Body of pancreas (tissue), 4 donors: ENCODE data around the gene SLC27A6. TPM values are rescaled to one million over a fixed set of nuclear protein-coding genes. Genes with fewer than 3 reads are reported as not detected.
"Not testable (repeated sequence)": the region's sequence is repeated elsewhere in the genome, so short reads cannot be mapped to it uniquely, and the experiment has no call there.

ENCODE experiments used
- ATAC-seq: fragments of 150-250 bp; one replicate; pipeline ENCODE4 v1.9.1; 2016
- DNase-seq, 4 donors: peaks; one replicate each; pipeline ENCODE4 v3.0.0-alpha.2; 2019
- H3K27ac ChIP-seq, 4 donors: fragments of 200-600 bp; sonication (generic); 1 replicate in 3 of 4; 2 replicates in 1 of 4; pipeline versions ENCODE4 v1.5.1 to v1.6.1; 2016 to 2019; ENCODE audit warnings: mild to moderate bottlenecking in 1 of 4, mixed read lengths in 1 of 4, moderate library complexity in 1 of 4
- H3K27me3 ChIP-seq, 2 donors: fragments of 200-600 bp; sonication (generic); one replicate each; pipeline ENCODE4 v1.6.0; 2016; ENCODE audit warnings: mild to moderate bottlenecking in 1 of 2
- H3K36me3 ChIP-seq, 2 donors: fragments of 200-600 bp; sonication (generic); replicated peaks in 1 of 2; 2 replicates each; pipeline ENCODE4 v1.5.1; 2016; ENCODE audit warnings: low read depth in 2 of 2; ENCODE audit not compliant: insufficient read depth in 1 of 2
- H3K4me1 ChIP-seq: fragments of 200-600 bp; sonication (generic); one replicate; pipeline ENCODE4 v1.6.0; 2016
- H3K4me3 ChIP-seq, 2 donors: fragments of 200-600 bp; sonication (generic); 1 replicate in 1 of 2; 2 replicates in 1 of 2; pipeline ENCODE4 v1.5.1; 2016 to 2019
- H3K9me3 ChIP-seq, 3 donors: fragments of 200-600 bp; sonication (generic); 1 replicate in 2 of 3; 2 replicates in 1 of 3; pipeline ENCODE4 v1.5.1; 2016
- POLR2A ChIP-seq, 3 donors: fragments of 450-650 bp; IDR thresholded peaks; one replicate each; pipeline ENCODE4 v1.6.1; 2016; ENCODE audit warnings: antibody characterized with exemption in 3 of 3, mild to moderate bottlenecking in 2 of 3
- WGBS, 2 donors: methylation state at CpG; one replicate each; pipeline ENCODE4 v1.1.5; 2017; 5-methylcytosine and 5-hydroxymethylcytosine counted together
- intact Hi-C: fragments of 100-400 bp; cut with DNase I; formaldehyde crosslinking; loops from one replicate; pipeline ENCODE4 v1.15.1; 2023
- total RNA-seq, 2 donors: library from RNA; depleted of rRNA; stranded (reverse); fragments of >200 nt; gene quantifications; one replicate each; pipeline ENCODE4 v1.1.0, GENCODE V29; 2016
- TF ChIP-seq, protein P1 (sequence below), 7 experiments: fragments of 450-650 bp in 4 of 7; fragments of 200-600 bp in 3 of 7; sonication (generic) in 3 of 7; IDR thresholded peaks; one replicate each; pipeline ENCODE4 v1.5.1; 2016 to 2019; ENCODE audit warnings: antibody characterized with exemption in 7 of 7

SLC27A6 gene
- total RNA-seq, 2 donors from 2014 or later, result 0.99 to 1.3 TPM

GRCh38 chr5:128925973-128926372, 39.3 kb upstream of the SLC27A6 start:
- Histone ChIP-seq H3K4me3 (no peak overlapping the region), H3K36me3 (no peaks in the 10 kb centered on the region), H3K4me1 (no peaks in the 10 kb centered on the region), H3K9me3 (no peaks in the 10 kb centered on the region), H3K27me3 (no peaks in the 10 kb centered on the region), H3K27ac (no peak overlapping the region)
- no peak for TF ChIP-seq POLR2A (IDR thresholded peaks at IDR 0.05)
- TF ChIP-seq, protein P1, sequence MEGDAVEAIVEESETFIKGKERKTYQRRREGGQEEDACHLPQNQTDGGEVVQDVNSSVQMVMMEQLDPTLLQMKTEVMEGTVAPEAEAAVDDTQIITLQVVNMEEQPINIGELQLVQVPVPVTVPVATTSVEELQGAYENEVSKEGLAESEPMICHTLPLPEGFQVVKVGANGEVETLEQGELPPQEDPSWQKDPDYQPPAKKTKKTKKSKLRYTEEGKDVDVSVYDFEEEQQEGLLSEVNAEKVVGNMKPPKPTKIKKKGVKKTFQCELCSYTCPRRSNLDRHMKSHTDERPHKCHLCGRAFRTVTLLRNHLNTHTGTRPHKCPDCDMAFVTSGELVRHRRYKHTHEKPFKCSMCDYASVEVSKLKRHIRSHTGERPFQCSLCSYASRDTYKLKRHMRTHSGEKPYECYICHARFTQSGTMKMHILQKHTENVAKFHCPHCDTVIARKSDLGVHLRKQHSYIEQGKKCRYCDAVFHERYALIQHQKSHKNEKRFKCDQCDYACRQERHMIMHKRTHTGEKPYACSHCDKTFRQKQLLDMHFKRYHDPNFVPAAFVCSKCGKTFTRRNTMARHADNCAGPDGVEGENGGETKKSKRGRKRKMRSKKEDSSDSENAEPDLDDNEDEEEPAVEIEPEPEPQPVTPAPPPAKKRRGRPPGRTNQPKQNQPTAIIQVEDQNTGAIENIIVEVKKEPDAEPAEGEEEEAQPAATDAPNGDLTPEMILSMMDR (IDR thresholded peaks at IDR 0.05), result no peak
- intact Hi-C loops, result no loop called here
- ATAC-seq (no peak), DNase-seq (no peak)
- 63 to 68% methylated on average over 4 of the region's 4 CpGs for WGBS, 2 donors

GRCh38 chr5:128927644-128928043, 37.6 kb upstream of the SLC27A6 start:
- TF ChIP-seq POLR2A (IDR thresholded peaks at IDR 0.05), result no peak
- TF ChIP-seq, protein P1 (IDR thresholded peaks at IDR 0.05), result no peak
- Histone ChIP-seq H3K27ac (no peak overlapping the region), H3K36me3 (no peaks in the 10 kb centered on the region), H3K4me1 (no peaks in the 10 kb centered on the region), H3K9me3 (no peaks in the 10 kb centered on the region), H3K27me3 (no peaks in the 10 kb centered on the region), H3K4me3 (no peak overlapping the region)
- intact Hi-C loops, result no loop called here
- ATAC-seq (no peak), DNase-seq (no peak)
- 36 to 42% methylated on average over 3 of the region's 3 CpGs for WGBS, 2 donors

- H3K4me1 ChIP-seq, H3K4me3 ChIP-seq, H3K27ac ChIP-seq, ATAC-seq, H3K36me3 ChIP-seq, H3K27me3 ChIP-seq, H3K9me3 ChIP-seq, DNase-seq, intact Hi-C loops: not testable (repeated sequence)
- 71 to 83% methylated on average over 4 of the region's 4 CpGs for WGBS, 2 donors
Measured at GRCh38 chr5:128932232-128932631, 33.1 kb upstream of the SLC27A6 start.

DNA sequence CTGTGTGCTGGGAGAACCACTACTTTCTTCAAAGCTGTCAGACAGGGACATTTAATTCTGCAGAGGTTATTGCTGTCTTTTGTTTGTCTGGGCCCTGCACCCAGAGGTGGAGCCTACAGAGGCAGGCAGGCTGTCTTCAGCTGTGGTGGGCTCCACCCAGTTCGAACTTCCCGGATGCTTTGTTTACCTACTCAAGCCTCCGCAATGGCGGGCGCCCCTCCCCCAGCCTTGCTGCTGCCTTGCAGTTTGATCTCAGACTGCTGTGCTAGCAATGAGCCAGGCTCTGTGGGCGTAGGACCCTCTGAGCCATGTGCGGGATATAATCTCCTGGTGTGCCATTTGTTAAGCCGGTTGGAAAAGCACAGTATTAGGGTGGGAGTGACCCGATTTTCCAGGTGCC, 22.2 kb upstream of the SLC27A6 start:
- H3K4me3 ChIP-seq, ATAC-seq, intact Hi-C loops, H3K4me1 ChIP-seq, H3K27ac ChIP-seq, H3K36me3 ChIP-seq, DNase-seq, H3K9me3 ChIP-seq, H3K27me3 ChIP-seq: not testable (repeated sequence)
- 82% methylated on average over 6 to 8 of the region's 9 CpGs for WGBS, 2 donors

GRCh38 chr5:128949847-128950546, 15.3 kb upstream of the SLC27A6 start:
- no peak for TF ChIP-seq POLR2A (IDR thresholded peaks at IDR 0.05)
- TF ChIP-seq, protein P1 (IDR thresholded peaks at IDR 0.05), result no peak
- no peaks in the 10 kb centered on the region for H3K27me3 ChIP-seq
- no peak overlapping the region for H3K4me3 ChIP-seq
- intact Hi-C loops, result no loop called here
- 36 to 52% methylated on average over 3 of the region's 3 CpGs for WGBS, 2 donors
- H3K36me3 ChIP-seq, result no peaks in the 10 kb centered on the region
- H3K4me1 ChIP-seq, result no peaks in the 10 kb centered on the region
- no peak for ATAC-seq
- no peaks in the 10 kb centered on the region for H3K9me3 ChIP-seq
- DNase-seq, result no peak
- H3K27ac ChIP-seq, result no peak overlapping the region

DNA sequence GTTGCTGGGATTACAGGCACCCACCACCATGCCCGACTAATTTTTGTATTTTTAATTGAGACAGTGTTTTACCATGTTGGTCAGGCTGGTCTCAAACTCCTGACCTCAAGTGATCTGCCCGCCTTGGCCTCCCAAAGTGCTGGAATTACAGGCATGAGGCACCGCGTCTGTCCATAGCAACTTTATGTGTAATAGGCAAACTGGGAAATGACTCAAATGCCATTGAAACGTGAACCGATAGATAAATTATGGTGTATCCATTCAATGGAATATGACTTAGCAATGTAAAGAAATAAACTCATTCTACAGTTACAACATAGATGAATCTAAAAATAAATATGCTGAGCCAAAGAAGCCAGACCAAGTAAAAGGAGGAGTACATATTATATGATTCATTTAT, 14.0 kb upstream of the SLC27A6 start:
- 66 to 76% methylated on average over 6 of the region's 6 CpGs for WGBS, 2 donors
- not testable (repeated sequence) for H3K4me1 ChIP-seq

More for the DNA sequence above, 14.0 kb upstream of the SLC27A6 start:
- H3K36me3 ChIP-seq, H3K27ac ChIP-seq, H3K27me3 ChIP-seq, H3K9me3 ChIP-seq, intact Hi-C loops, ATAC-seq, H3K4me3 ChIP-seq, DNase-seq: not testable (repeated sequence)
